ENCODE data around the gene FMR1.

Gene FMR1

GRCh38 chrX:147916375-147916968 is 4.8 kb downstream of the FMR1 start:
- DNase-seq (ENCODE audit: low read depth) = no peak

GRCh38 chrX:147917700-147918695 is 6.3 kb downstream of the FMR1 start:
- DNase-seq (ENCODE audit: low read depth) = no peak

GRCh38 chrX:147920161-147920666 is 8.5 kb downstream of the FMR1 start:
- no peak for DNase-seq (ENCODE audit: low read depth)

- DNase-seq (ENCODE audit: low read depth) = no peak
Observed at GRCh38 chrX:147923605-147924004, 11.9 kb downstream of the FMR1 start.

- DNase-seq (ENCODE audit: low read depth) = no peak
Observed at GRCh38 chrX:147927256-147927655, 15.5 kb downstream of the FMR1 start.

- DNase-seq (ENCODE audit: low read depth) = no peak
Observed at GRCh38 chrX:147933815-147934214, 22.1 kb downstream of the FMR1 start.

- DNase-seq (ENCODE audit: low read depth) = no peak
Observed at GRCh38 chrX:147935156-147935758, 23.5 kb downstream of the FMR1 start.

GRCh38 chrX:147945286-147945685 is 33.6 kb downstream of the FMR1 start:
- no peak for DNase-seq (ENCODE audit: low read depth)

- DNase-seq (ENCODE audit: low read depth) = no peak
Observed at GRCh38 chrX:147948531-147948930, 36.8 kb downstream of the FMR1 start.

GRCh38 chrX:147950352-147950751 is 38.6 kb downstream of the FMR1 start:
- DNase-seq (ENCODE audit: low read depth) = no peak

- DNase-seq (ENCODE audit: low read depth) = no peak
Observed at GRCh38 chrX:147953976-147954375, 42.3 kb downstream of the FMR1 start.

- no peak for DNase-seq (ENCODE audit: low read depth)
Observed at GRCh38 chrX:147957291-147957690, 45.6 kb downstream of the FMR1 start.

- no peak for DNase-seq (ENCODE audit: low read depth)
Observed at GRCh38 chrX:147958291-147958690, 46.6 kb downstream of the FMR1 start.

- DNase-seq (ENCODE audit: low read depth) = no peak
Observed at GRCh38 chrX:147960722-147961121, 49.0 kb downstream of the FMR1 start.

GRCh38 chrX:147962476-147962875 is 50.8 kb downstream of the FMR1 start:
- DNase-seq (ENCODE audit: low read depth) = no peak

GRCh38 chrX:147978931-147979330 is 67.2 kb downstream of the FMR1 start:
- no peak for DNase-seq (ENCODE audit: low read depth)

- no peak for DNase-seq (ENCODE audit: low read depth)
Observed at GRCh38 chrX:147981038-147981752, 69.5 kb downstream of the FMR1 start, which contains the start of gene FMR1NB. FMR1NB (plus strand) TSS chrX:147981337; CDS start chrX:147981403, 66 bp downstream.
